GM23248 (cell line): ENCODE results near the gene ZC3H4.

Source experiments
- EZH2 ChIP-seq: fragments of 200-600 bp; sonication (generic); IDR thresholded peaks from 2 replicates; pipeline ENCODE4 v1.6.1; 2018; ENCODE audit warnings: antibody characterized with exemption, mild to moderate bottlenecking; ENCODE audit not compliant: insufficient read depth, poor library complexity, severe bottlenecking
- EZH2phosphoT487 ChIP-seq: fragments of 200-600 bp; sonication (generic); IDR thresholded peaks from 2 replicates; pipeline ENCODE4 v1.6.1; 2018; ENCODE audit warnings: antibody characterized with exemption, moderate library complexity, mild to moderate bottlenecking, low read depth; ENCODE audit not compliant: insufficient read depth

- no peak for TF ChIP-seq EZH2phosphoT487
- TF ChIP-seq EZH2: no peak
These were observed 28.6 kb downstream of the ZC3H4 start for GRCh38 chr19:47084879-47085439.
